NCI-H2107 (cell line): ENCODE measurements around the gene MAVS.
"Not testable (repeated sequence)": the region's sequence is repeated elsewhere in the genome, so short reads cannot be mapped to it uniquely, and the experiment has no call there.

ENCODE experiments used
- DNase-seq: peaks from one replicate; lab custom pipeline; 2025; lab: John Stamatoyannopoulos, UW

MAVS gene

DNA sequence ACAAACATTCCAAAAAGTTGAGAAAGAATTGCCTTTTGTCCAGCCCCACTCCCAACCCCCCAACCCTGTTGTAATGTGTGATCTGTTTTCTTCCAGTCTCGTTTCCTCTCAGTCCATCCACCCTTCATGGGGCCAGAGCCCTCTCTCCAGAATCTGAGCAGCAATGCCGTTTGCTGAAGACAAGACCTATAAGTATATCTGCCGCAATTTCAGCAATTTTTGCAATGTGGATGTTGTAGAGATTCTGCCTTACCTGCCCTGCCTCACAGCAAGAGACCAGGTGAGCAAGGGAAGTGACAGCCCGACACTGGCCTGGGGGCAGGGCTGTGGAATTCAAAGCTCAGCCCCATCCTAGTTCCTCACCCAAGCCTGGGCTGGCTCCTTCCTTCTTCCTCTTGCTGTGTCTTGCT, 7.8 kb downstream of the MAVS start:
- no peak for DNase-seq

DNA sequence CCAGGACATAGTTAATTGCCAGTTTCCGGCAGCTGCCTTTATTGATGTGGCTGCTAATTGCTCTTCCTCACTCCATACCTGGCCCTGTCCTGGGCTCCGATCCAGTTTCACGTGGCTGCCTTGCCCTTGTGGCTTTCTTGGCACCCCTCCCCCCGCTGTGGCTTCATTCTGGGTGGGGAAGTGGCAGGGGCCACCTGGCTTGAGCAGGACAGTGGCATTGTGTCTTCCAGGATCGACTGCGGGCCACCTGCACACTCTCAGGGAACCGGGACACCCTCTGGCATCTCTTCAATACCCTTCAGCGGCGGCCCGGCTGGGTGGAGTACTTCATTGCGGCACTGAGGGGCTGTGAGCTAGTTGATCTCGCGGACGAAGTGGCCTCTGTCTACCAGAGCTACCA, 10.8 kb downstream of the MAVS start:
- peak; percentile 17 for DNase-seq

DNA sequence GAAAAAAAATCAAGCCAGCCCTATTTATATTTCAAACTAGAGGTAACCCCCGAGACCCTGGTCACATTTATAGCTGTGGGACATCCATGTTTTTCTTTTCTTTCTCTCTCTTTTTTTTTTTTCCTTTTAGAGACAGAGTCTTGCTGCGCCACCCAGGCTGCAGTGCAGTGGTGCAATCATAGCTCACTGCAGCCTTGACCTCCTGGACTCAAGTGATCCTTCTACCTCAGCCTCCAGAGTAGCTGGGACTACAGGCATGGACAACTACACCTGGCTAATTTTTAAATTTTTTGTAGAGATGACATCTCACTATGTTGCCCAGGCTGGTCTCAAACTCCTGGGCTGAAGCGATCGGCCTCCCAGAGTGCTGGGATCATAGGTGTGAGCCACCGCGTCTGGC, 12.1 kb downstream of the MAVS start:
- no peak for DNase-seq

DNA sequence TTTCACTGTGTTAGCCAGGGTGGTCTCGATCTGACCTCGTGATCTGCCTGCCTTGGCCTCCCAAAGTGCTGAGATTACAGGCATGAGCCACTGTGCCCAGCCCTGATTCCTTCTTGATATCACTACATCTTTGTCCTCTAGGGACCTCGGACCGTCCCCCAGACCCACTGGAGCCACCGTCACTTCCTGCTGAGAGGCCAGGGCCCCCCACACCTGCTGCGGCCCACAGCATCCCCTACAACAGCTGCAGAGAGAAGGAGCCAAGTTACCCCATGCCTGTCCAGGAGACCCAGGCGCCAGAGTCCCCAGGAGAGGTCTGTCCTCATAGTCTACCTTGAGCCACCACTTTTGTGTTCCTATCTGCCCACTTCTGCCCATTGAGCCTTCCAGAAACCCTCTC, 14.6 kb downstream of the MAVS start:
- no peak for DNase-seq

DNA sequence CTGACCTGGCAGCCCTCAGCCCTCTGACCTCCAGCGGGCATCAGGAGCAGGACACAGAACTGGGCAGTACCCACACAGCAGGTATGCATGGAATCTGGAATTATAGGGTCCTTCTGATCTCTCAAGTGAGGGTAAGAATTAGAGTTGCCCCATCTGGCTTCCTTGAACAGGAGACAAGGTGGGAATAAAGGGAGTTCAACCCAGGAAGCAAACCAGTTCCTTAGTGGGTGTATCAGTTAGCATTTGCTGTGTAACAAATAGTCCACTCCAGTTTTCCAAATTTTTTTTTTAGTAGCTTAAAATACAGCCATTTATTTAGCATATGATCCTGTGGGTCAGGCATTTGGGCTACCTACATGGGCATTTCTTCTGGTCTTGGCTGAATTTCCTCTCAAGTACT, 15.7 kb downstream of the MAVS start:
- no peak for DNase-seq

DNA sequence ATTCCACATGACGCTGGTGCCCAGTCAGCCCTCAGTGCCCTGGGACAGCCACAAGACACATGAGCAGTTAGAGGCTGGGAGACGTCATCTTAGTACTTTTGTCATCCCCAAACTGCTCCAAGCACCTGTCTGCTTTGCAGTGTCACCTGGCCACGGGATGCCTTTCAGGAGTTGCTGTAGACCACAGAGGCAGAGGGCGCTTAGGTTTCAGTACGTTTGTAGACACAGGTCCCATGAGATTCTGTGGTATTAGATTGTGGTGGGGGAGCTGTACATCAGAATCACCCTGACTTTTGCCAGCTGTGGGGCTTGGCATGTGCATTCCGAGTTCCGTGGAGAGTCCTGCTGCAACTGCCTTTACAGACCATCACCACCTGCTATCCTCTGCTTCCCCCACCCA, 16.7 kb downstream of the MAVS start:
- peak; percentile 37 for DNase-seq

DNA sequence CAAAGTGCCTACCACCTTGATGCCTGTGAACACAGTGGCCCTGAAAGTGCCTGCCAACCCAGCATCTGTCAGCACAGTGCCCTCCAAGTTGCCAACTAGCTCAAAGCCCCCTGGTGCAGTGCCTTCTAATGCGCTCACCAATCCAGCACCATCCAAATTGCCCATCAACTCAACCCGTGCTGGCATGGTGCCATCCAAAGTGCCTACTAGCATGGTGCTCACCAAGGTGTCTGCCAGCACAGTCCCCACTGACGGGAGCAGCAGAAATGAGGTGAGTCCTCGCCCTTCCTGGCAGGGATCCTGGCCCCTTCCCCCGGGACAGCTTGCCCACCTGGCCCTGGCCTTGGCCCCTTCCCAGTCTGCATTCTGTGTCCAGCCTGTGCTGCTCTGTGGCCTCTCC, 17.9 kb downstream of the MAVS start:
- DNase-seq = no peak

DNA sequence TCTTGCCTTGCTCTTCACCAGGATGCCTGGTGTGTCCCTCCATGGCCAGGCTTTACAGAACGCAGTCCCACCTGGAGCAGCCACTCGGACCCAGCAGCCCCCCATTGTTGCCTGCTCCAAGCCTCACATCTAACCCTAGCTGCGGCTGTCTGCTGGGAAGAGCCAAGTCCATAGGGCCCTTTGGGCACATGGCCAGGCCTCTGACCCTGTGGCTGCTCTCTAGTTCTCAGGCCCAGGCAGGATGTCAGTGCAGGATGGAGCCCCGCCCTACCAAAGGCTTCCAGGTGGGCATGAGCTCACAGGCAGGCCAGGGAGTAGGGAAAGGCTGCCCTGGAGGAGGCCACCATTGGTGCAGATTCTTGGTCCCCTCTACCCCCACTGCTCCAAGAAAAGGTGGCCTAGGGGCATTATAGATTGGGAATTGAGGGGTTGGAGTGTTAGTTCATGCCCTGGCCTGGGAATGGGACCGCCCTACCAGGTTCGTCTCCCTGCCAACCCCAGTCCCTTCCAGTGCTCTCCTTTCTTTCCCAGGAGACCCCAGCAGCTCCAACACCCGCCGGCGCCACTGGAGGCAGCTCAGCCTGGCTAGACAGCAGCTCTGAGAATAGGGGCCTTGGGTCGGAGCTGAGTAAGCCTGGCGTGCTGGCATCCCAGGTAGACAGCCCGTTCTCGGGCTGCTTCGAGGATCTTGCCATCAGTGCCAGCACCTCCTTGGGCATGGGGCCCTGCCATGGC, 18.7 kb downstream of the MAVS start:
- no peak for DNase-seq

DNA sequence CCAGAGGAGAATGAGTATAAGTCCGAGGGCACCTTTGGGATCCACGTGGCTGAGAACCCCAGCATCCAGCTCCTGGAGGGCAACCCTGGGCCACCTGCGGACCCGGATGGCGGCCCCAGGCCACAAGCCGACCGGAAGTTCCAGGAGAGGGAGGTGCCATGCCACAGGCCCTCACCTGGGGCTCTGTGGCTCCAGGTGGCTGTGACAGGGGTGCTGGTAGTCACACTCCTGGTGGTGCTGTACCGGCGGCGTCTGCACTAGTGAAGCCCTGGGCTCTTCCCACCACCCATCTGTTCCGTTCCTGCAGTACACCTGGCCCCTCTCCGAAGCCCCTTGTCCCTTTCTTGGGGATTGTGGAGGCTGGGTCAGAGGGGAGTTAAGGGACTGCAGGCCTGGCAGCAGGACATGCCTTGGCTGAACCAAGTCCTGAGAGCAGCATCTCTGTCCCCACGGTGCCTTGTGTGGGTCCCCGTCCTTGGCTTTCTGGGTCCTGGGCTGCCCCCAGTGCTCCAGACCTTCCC, 19.3 kb downstream of the MAVS start:
- no peak for DNase-seq

DNA sequence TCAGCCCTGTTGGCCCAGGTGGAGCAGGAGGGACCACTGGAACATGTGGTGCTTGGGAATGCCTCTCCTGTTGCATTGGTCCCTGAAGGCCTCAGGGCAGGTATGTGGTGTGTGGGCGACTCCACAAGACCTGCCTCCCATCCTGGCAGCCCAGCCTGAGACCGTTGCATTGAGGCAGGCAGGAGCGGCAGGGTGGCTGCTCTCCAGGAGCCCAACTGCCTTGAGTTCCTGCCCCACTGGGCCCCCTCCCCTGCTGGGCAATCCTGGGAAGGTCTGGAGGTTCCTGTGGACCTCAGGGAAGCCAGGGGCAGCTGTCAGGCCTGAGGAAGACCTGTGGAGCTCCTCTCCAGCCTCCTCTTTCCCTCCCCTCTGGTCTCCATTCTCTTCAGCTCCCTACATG, 19.8 kb downstream of the MAVS start:
- no peak for DNase-seq

DNA sequence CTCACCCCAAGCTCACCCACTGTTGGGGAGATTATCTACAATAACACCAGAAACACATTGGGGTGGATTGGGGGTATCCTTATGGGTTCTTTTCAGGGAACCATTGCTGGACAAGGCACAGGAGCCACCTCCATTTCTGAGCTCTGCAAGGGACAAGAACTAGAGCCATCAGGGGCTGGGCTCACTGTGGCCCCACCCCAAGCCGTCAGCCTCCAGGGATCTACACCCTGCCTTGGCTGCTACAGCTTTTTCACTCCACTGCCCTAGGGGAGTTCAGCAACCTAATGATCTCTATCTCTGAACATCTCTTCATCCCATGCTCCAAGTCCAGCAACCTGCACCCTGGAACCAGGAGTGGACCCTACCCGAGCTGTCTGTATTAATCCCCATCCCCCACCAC, 21.2 kb downstream of the MAVS start:
- no peak for DNase-seq

DNA sequence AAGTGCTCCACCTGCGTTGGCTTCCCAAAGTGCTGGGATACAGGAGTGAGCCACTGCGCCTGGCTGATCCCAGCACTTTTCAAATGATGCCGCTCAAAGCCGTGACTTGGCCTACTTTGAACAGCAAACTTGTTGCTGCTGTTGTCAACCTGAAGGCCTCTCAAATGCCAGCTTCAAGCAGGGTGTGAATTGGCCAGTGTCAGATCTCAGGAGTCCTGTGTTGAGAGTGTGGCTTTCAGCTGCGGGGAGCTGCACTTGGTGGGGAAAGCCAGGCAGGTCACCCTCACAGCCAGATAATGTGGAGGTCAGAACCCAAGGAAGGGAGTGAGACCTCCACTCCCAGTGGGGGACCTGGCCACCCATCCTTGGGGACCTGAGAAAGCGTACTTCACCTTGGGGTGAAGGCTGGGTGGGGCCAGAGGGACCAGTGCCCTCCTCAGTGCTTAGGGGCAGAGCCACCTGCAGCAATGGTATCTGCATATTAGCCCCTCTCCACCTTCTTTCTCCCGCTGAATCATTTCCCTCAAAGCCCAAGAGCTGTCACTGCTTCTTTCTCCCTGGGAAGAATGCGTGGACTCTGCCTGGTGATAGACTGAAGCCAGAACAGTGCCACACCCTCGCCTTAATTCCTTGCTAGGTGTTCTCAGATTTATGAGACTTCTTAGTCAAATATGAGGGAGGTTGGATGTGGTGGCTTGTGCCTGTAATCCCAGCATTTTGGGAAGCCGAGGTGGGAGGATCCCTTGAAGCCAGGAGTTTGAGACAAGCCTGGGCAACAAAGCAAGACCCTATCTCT, 23.4 kb downstream of the MAVS start:
- no peak for DNase-seq

DNA sequence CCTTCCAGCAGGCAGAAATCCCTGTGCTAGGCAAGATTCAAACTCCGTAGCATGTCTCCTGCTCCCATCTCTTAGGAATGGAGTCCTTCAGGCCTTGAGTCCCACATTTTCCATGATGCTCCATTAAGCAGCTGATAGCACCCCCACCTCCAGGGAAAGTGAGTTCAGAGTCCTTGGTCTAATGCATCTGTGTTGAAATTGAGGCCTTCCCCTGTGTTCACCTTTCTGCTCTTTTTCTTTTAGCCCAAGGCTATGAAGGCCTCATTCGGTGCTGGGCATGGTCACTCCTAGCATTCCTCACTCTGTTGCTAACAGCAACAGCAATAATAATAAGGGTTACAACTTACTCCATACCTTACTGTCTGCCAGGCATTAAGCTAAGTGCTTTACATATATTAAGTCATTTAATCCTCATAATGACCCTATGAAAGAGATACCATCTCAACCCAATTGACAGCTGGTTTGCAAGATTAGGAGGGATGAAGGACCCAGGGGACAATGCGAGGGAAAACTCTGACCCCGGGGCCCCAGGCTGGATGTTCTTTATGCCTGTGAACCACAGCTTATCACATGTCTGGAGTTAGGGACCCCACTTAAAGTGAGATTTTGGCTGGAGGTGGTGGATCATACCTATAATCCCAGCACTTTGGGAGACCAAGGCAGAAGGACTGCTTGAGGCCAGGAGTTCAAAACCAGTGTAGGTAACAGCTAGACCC, 25.1 kb downstream of the MAVS start:
- DNase-seq = no peak

DNA sequence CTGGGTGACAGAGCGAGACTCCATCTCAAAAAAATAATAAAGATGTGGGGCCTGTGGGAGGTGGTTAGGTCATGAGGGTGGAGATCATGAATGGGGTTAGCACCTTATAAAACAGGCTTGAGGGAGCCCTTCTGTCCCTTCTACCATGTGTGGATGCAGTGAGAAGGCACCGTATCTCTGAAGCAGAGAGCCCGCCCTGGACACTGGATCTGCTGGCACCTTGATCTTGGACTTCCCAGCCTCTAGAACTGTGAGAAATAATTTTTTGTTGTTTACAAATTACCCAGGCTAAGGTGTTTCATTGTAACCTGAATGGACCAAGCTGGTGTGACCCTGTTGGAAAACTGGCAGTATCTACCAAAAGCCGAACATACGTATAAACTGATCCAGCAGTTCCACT, 26.9 kb downstream of the MAVS start:
- no peak for DNase-seq

DNA sequence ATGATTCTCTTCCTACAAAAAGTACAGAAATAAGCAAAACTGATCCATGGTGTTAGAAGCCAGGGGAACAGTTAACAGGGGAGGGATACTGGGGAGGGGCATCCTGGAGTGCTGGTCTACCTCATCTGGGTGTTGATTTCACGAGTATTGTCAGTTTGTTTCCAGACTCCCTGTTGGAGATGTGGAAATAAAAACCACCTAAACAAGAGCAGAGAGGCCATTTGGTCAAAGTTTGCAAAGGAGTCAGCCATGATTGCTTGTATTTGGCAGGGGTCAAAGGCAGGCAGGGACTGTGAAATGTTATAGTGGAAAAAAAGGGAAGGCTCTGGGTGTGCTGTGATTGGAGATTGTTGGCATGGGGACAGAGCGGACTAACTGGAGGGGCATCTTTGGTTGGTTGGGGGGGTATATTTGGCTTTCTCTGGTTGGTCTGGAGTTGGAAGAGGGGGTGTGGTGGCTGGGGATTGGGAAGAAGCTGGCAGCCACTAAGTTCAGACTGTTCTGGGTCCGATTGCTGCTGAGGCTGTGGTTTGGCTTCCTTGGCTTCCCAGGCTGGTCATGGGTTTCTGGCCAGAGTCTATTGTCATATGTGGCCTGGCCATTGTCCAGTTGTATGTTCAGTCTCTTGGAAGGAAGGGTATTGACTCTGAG, 27.7 kb downstream of the MAVS start:
- DNase-seq = no peak

DNA sequence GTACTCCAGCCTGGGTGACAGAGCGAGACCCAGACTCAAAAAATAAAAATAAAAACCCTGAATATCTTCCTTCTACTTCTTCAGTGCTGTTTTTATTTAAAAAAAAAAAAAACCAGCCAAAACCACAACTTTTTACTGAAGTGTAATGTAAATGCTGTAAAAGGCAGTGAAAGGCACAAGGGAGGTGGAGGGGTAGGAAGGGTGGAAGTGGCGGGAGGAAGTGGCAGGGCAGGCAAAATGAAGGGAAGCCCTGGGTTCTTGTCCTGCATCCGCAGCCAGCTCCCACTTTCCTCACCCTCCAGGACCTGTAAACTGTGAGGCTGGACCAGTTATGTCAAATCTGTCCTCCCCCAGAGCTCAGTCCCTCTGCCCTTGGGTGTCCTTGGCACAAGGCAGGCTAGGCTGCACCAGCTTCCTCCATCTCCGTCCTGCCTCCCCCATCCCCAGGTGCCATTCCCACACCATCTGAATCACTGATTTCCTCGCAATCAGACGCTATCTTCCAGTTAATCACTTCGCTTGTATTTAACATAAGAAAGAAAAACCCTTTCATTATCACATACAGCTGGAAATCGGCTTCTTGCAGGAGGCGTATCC, 28.8 kb downstream of the MAVS start:
- no peak for DNase-seq

DNA sequence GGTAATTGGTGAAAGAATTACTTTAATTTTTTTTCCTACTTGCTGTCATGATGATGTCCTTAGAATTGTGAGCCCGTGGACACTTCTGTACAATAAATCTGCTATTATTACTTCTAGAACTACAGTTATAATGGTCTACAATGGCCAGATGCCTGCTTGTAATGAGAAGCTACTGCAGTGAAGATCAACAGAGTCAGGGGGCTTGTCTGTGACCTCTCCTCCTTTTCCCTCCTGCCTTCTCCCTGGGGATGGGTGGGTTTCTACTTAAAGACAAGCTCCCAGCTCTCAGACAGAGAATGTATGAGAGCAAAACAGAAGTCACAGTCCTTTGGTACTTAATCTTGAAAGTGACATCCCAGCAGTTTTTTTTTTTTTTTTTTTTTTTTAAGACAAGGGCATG, 29.4 kb downstream of the MAVS start:
- no peak for DNase-seq

DNA sequence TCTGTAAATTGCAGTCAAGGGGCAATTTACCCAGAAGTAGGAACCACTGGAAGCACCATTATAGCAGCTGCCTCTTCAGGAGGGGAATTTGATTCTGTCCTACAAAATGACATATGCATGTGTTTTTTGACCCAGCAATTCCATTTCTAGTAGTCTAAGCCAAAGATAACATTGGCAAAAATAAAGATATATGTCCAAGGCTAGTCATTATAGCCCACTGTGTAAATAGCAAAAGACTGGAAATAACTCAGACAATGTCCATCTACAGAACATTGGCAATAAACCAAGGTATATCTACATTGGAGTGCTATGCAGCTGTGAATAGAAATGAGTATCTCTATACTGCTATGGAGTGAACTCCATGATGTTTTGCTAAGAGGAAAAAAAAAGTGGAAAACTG, 30.0 kb downstream of the MAVS start:
- DNase-seq = no peak

DNA sequence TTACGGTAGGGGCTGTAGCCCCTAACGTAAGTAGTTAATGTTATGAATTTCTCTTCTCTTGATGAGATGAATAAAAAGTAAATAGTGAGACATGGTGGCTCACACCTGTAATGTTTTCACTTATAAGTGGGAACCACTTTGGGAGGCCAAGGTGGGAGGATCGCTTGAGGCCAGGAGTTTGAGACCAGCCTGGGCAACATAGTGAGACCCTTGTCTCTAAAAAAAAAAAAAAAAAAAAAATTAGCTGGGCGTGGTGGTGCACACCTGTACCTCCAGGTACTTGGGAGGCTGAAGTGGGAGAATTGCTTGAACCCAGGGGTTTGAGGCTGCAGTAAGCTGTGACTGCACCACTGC, 32.3 kb downstream of the MAVS start:
- not testable (repeated sequence) for DNase-seq

DNA sequence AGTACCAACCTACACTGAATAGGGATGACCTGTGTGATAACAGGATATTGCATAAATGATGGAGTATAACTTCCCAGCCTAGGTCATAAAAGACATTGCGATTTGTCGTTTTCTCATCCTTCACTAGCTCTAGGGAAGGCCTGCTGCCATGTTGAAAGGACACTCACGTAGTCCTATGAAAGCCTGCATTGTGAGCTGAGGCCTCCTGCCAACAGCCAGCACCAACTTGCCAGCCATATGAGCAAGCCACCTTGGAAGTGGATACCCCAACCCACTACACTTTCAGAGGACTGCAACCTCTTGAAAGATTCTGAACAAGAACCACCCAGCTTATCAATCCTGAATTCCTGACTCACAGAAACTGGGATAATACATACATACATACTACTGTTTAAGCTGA, 39.1 kb downstream of the MAVS start:
- DNase-seq = no peak

DNA sequence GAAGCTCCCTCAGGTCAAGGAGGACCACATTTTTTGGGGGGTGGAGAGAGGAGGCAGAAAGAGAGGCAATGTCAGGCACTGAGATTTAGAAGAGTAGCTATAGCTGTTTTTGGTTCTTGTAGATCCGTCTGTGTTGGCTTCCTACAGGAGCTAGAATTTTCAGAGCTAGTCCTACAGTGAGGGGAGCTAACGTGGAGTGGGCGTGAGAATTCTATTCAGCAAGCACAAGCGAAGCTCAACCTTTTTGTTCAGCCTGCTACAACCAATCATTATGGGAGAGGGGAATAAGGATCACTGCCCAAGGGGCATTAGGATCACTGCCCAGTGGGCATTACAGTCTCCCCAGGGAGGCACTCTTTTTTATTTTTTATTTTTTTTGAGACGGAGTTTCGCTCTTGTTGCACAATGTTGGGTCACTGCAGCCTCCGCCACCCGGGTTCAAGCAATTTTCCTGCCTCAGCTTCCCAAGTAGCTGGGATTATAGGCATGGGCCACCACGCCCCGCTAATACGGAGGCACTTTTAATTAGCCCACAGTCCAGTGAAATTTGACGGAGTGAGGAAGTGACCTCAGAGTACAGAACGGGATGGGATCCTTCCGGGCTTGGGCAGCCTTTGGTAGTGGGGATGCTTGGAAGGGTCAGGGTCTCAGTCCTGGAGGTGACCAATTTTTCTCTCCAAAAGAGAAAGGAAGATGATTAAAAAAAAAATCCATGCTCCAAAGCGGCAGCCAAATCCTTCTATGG, 41.4 kb downstream of the MAVS start:
- DNase-seq = no peak
